K562 (cell line): ENCODE measurements around the gene NABP2. TPM values are rescaled to one million over a fixed set of nuclear protein-coding genes. Genes with fewer than 3 reads are reported as not detected.
A peak's percentile ranks its signal among the peaks of the same experiment; 100 is the strongest.

Experiments
- ATAC-seq: fragments of 200-7000 bp; cut with Tn5 transposase; 3 replicates; pipeline ENCODE4 v1.9.1; 2020; ENCODE audit warnings: moderate library complexity
- BruUV-seq: library from RNA; stranded (reverse); fragments of 400-500 nt; replicated peaks from 2 replicates; lab custom pipeline; 2021; lab: Mats Ljungman, UMichigan
- CTCF ChIA-PET: fragments of 300-600 bp; formaldehyde crosslinking; extraction: SDS; loops from one replicate; lab custom pipeline; 2021; ENCODE audit warnings: low intra/inter-chr PET ratio; lab: Yijun Ruan, JAX
- POLR2A ChIA-PET: fragments of 300-600, 350-650 bp; sonication (Branson Sonifier 250); formaldehyde crosslinking; extraction: SDS; loops from one replicate; lab custom pipeline; 2021; ENCODE audit warnings: antibody characterized with exemption, inconsistent platforms; lab: Yijun Ruan, JAX
- DNase-seq, 4 experiments: peaks; one replicate each; pipeline versions ENCODE4 v3.0.0 to v3.0.0-alpha.2; 2011 to 2018; ENCODE audit warnings: low spot score in 3 of 4, mixed read lengths in 3 of 4; ENCODE audit errors: extremely low read depth in 1 of 4
- FAIRE-seq: peaks from 2 replicates; lab custom pipeline; 2011; peaks lifted over from hg19 to GRCh38; lab: Jason Lieb, UNC
- H2AFZ ChIP-seq: 2 replicates; pipeline ENCODE4 v1.6.0; 2011; ENCODE audit warnings: low read depth, low read length, control low read depth, inconsistent platforms
- H3K27ac ChIP-seq: fragments of 200-600 bp; 3 replicates; pipeline ENCODE4 v1.8.0; 2011; ENCODE audit warnings: low read depth, mild to moderate bottlenecking, control low read depth, inconsistent platforms, low read length, moderate library complexity, mixed read lengths; ENCODE audit errors: extremely low read depth
- H3K27me3 ChIP-seq, 2 experiments: fragments of 300-600 bp in 1 of 2; 2 replicates in 1 of 2; 3 replicates in 1 of 2; pipeline versions ENCODE4 v1.6.0 to v1.8.0; 2011; ENCODE audit warnings: inconsistent platforms in 2 of 2, low read length in 2 of 2, mild to moderate bottlenecking in 1 of 2, mixed read lengths in 1 of 2, moderate library complexity in 1 of 2; ENCODE audit not compliant: control insufficient read depth in 2 of 2, insufficient read depth in 2 of 2
- H3K36me3 ChIP-seq: fragments of 300-600 bp; 3 replicates; pipeline ENCODE4 v1.8.0; 2011; ENCODE audit warnings: mild to moderate bottlenecking, low read length, inconsistent platforms; ENCODE audit not compliant: control insufficient read depth, insufficient read depth
- H3K4me1 ChIP-seq, 2 experiments: fragments of 200-600 bp in 1 of 2; replicated peaks in 1 of 2; 2 replicates in 1 of 2; 3 replicates in 1 of 2; pipeline versions ENCODE4 v1.5.1 to v1.8.0; 2011; ENCODE audit warnings: inconsistent platforms in 2 of 2, low read length in 2 of 2, mild to moderate bottlenecking in 1 of 2, mixed read lengths in 1 of 2, moderate library complexity in 1 of 2; ENCODE audit not compliant: control insufficient read depth in 2 of 2, insufficient read depth in 2 of 2
- H3K4me2 ChIP-seq: 2 replicates; pipeline ENCODE4 v1.6.1; 2011; ENCODE audit warnings: low read length, control low read depth, inconsistent platforms, mixed read lengths; ENCODE audit not compliant: insufficient read depth
- H3K4me3 ChIP-seq: fragments of 200-600 bp; sonication (generic), shearing (Covaris generic); 2 replicates; pipeline ENCODE4 v1.5.1; 2016; ENCODE audit warnings: control low read depth, inconsistent platforms
- H3K79me2 ChIP-seq: fragments of 200-600 bp; 3 replicates; pipeline ENCODE4 v1.8.0; 2011; ENCODE audit warnings: low read length, inconsistent platforms; ENCODE audit not compliant: control insufficient read depth, insufficient read depth
- H3K9ac ChIP-seq, 2 experiments: 2 replicates each; pipeline versions ENCODE4 v1.6.0 to v1.6.1; 2011; ENCODE audit warnings: low read depth in 2 of 2, low read length in 2 of 2, control low read depth in 1 of 2, inconsistent platforms in 1 of 2, mild to moderate bottlenecking in 1 of 2, mixed read lengths in 1 of 2; ENCODE audit not compliant: insufficient read depth in 1 of 2
- H3K9me1 ChIP-seq: one replicate; pipeline ENCODE4 v1.6.0; 2011; ENCODE audit warnings: inconsistent platforms, mild to moderate bottlenecking, low read length, moderate library complexity; ENCODE audit not compliant: control insufficient read depth, insufficient read depth
- H3K9me3 ChIP-seq: replicated peaks from 2 replicates; pipeline ENCODE4 v1.5.1; 2011; ENCODE audit warnings: low read depth, low read length, inconsistent platforms; ENCODE audit not compliant: control insufficient read depth, insufficient read depth
- H4K20me1 ChIP-seq: replicated peaks from 2 replicates; pipeline ENCODE4 v1.6.1; 2011; ENCODE audit warnings: low read length, inconsistent platforms, mixed read lengths; ENCODE audit not compliant: control insufficient read depth, insufficient read depth
- CBFA2T2 ChIP-seq: fragments of 450-650 bp; conservative IDR thresholded peaks from 2 replicates; pipeline ENCODE4 v1.6.1; 2017; ENCODE audit warnings: mild to moderate bottlenecking
- CHCHD3 ChIP-seq: fragments of 250-450 bp; sonication (Bioruptor Pico); IDR thresholded peaks from 2 replicates; pipeline ENCODE4 v2.1.2; 2022; ENCODE audit warnings: mild to moderate bottlenecking
- CREBBP ChIP-seq: IDR thresholded peaks from one replicate; pipeline ENCODE4 v1.6.1; 2012; ENCODE audit warnings: low read depth, mild to moderate bottlenecking, control low read depth, inconsistent platforms, low read length
- IRF9 ChIP-seq: fragments of 450-650 bp; IDR thresholded peaks from 2 replicates; pipeline ENCODE4 v1.6.1; 2016; ENCODE audit warnings: missing biosample characterization, missing genetic modification characterization
- JUND ChIP-seq, 2 experiments: IDR thresholded peaks; 2 replicates in 1 of 2; 3 replicates in 1 of 2; pipeline ENCODE4 v1.6.1; 2011; ENCODE audit warnings: borderline replicate concordance in 2 of 2, low read depth in 2 of 2, low read length in 2 of 2, improper control_type of control experiment in 1 of 2, missing biosample characterization in 1 of 2, missing genetic modification characterization in 1 of 2, missing genetic modification reagents in 1 of 2
- LARP7 ChIP-seq: fragments of 450-650 bp; IDR thresholded peaks from 2 replicates; pipeline ENCODE4 v1.6.1; 2016
- MED1 ChIP-seq: sonication (generic); formaldehyde crosslinking; IDR thresholded peaks from 2 replicates; pipeline ENCODE4 v1.8.1; 2023; ENCODE audit warnings: missing genetic modification reagents, borderline replicate concordance
- RFX7 ChIP-seq: fragments of 250-450 bp; sonication (Bioruptor Pico); IDR thresholded peaks from 2 replicates; pipeline ENCODE4 v1.5.1; 2021; ENCODE audit warnings: mild to moderate bottlenecking
- RNF219 ChIP-seq: fragments of 250-450 bp; sonication (Bioruptor Pico); IDR thresholded peaks from 2 replicates; pipeline ENCODE4 v1.5.0; 2022; ENCODE audit warnings: mild to moderate bottlenecking
- SPI1 ChIP-seq: IDR thresholded peaks from 2 replicates; pipeline ENCODE4 v1.6.1; 2011; ENCODE audit warnings: low read depth, low read length, control low read depth, borderline replicate concordance
- TRIM28 ChIP-seq: fragments of 450-650 bp; IDR thresholded peaks from 2 replicates; pipeline ENCODE4 v1.6.1; 2017
- in situ Hi-C: fragments of 300-500 bp; cut with MboI; formaldehyde crosslinking; loops from 4 replicates; pipeline ENCODE4 v1.15.0; 2018; ENCODE audit warnings: inconsistent platforms, mixed read lengths
- intact Hi-C: fragments of 100-400 bp; cut with micrococcal nuclease; formaldehyde crosslinking; loops from 2 replicates; pipeline ENCODE4 v1.14.2; 2022
- polyA plus RNA-seq, 8 experiments: library from polyadenylated mRNA; depleted of rRNA in 4 of 8; stranded (reverse) in 5 of 8; unstranded in 3 of 8; fragments of >200 nt; fragmentation: Nextera tagmentation in 2 of 8; fragmentation: Illumina TruSeq in 1 of 8; extraction: Ambion mirVana in 2 of 8; extraction: Trizol in 1 of 8; gene quantifications; 2 replicates each; pipeline versions ENCODE4 v1.2.1 to v1.2.3, GENCODE V29; 2011 to 2014; ENCODE audit warnings: inconsistent platforms in 1 of 8, missing spikeins in 1 of 8
- total RNA-seq, 7 experiments: library from RNA; depleted of rRNA in 6 of 7; stranded (reverse); fragments of >200 nt in 6 of 7; fragmentation: Illumina TruSeq in 2 of 7; extraction: Trizol in 2 of 7; gene quantifications; 2 replicates each; pipeline versions ENCODE4 v1.2.1 to v1.2.3, GENCODE V29; 2011 to 2021; ENCODE audit warnings: low replicate concordance in 1 of 7
- TF ChIP-seq, protein P1 (sequence below), 2 experiments: fragments of 450-650 bp; IDR thresholded peaks; 2 replicates each; pipeline ENCODE4 v1.6.1; 2016; ENCODE audit warnings: mild to moderate bottlenecking in 2 of 2, borderline replicate concordance in 1 of 2, low read depth in 1 of 2, moderate library complexity in 1 of 2

Gene NABP2
- total and polyA plus RNA-seq, 9 of the 15 experiments (the other 6 are each of a cell fraction or from before 2014, with no cell fraction given) = 11.3 to 60.6 (median 43.5) TPM

DNA sequence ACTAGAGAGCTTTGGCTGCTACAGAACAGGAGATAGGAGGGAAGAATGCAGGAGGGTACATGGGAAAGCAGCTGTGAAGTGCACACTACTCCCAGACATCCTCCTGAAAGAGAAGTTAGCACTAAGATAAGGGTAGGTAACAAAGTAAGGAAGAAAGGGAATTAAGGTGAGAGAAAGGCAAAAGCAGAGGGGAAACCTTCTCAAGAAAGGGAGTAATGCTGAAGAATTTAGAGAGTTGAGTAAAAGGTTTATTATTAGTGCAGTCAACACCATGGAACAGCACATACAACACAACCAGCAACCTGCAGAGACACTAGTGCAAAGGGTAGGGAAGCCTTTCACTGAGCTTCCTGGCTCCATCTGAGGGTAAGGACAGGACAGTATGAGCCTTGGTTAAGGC, 19.9 kb upstream of the NABP2 start:
- no peaks in the 10 kb centered on the region for H3K79me2 ChIP-seq
- FAIRE-seq = no peak
- peak; percentile 23 for ATAC-seq
- POLR2A ChIA-PET = interaction anchor here (0.5 to 6.3 kb wide), 10 partner anchors 8 to 847 kb away, joined by 3 to 68 read pairs (median 3); partner anchors contain the start of genes RNF41 and ZC3H10
- H3K4me1 ChIP-seq = peaks cover 2 to 25% of the 10 kb centered on the region in 2 experiments; a peak in 3 of 5 replicates
- DNase-seq = no peak
- no TSS peak for BruUV-seq
- H4K20me1 ChIP-seq = no peaks in the 10 kb centered on the region
- CTCF ChIA-PET = no interaction called here
- in situ Hi-C loops = no loop called here
- no peaks in the 10 kb centered on the region for H3K9me3 ChIP-seq
- intact Hi-C loops = no loop called here
- H3K4me3 ChIP-seq = no peak overlapping the region
- H2AFZ ChIP-seq = no peak overlapping the region
- H3K36me3 ChIP-seq = peaks cover 39% of the 10 kb centered on the region
- H3K27ac ChIP-seq = peak overlapping the region; percentile 64; the same call in 1 of the 3 replicates
- H3K9me1 ChIP-seq = no peaks in the 10 kb centered on the region
- H3K4me2 ChIP-seq = no peak overlapping the region
- H3K9ac ChIP-seq = peak overlapping the region in 1 of 2 experiments; percentile 49; a peak in 1 of 4 replicates
- H3K27me3 ChIP-seq = no peaks in the 10 kb centered on the region
- no peak for TF ChIP-seq CBFA2T2
- TF ChIP-seq SPI1 = no peak
- no peak for TF ChIP-seq JUND (IDR thresholded peaks at IDR 0.05; ENCODE audit: borderline replicate concordance, low read depth, low read length)
- TF ChIP-seq JUND (tag; IDR thresholded peaks at IDR 0.05; ENCODE audit: borderline replicate concordance, low read depth, low read length) = no peak
- no peak for TF ChIP-seq IRF9 (tag)
- TF ChIP-seq RFX7 (CRISPR knock-in tag) = no peak
- TF ChIP-seq MED1 (CRISPR knock-in tag) = no peak
- TF ChIP-seq, protein P1, sequence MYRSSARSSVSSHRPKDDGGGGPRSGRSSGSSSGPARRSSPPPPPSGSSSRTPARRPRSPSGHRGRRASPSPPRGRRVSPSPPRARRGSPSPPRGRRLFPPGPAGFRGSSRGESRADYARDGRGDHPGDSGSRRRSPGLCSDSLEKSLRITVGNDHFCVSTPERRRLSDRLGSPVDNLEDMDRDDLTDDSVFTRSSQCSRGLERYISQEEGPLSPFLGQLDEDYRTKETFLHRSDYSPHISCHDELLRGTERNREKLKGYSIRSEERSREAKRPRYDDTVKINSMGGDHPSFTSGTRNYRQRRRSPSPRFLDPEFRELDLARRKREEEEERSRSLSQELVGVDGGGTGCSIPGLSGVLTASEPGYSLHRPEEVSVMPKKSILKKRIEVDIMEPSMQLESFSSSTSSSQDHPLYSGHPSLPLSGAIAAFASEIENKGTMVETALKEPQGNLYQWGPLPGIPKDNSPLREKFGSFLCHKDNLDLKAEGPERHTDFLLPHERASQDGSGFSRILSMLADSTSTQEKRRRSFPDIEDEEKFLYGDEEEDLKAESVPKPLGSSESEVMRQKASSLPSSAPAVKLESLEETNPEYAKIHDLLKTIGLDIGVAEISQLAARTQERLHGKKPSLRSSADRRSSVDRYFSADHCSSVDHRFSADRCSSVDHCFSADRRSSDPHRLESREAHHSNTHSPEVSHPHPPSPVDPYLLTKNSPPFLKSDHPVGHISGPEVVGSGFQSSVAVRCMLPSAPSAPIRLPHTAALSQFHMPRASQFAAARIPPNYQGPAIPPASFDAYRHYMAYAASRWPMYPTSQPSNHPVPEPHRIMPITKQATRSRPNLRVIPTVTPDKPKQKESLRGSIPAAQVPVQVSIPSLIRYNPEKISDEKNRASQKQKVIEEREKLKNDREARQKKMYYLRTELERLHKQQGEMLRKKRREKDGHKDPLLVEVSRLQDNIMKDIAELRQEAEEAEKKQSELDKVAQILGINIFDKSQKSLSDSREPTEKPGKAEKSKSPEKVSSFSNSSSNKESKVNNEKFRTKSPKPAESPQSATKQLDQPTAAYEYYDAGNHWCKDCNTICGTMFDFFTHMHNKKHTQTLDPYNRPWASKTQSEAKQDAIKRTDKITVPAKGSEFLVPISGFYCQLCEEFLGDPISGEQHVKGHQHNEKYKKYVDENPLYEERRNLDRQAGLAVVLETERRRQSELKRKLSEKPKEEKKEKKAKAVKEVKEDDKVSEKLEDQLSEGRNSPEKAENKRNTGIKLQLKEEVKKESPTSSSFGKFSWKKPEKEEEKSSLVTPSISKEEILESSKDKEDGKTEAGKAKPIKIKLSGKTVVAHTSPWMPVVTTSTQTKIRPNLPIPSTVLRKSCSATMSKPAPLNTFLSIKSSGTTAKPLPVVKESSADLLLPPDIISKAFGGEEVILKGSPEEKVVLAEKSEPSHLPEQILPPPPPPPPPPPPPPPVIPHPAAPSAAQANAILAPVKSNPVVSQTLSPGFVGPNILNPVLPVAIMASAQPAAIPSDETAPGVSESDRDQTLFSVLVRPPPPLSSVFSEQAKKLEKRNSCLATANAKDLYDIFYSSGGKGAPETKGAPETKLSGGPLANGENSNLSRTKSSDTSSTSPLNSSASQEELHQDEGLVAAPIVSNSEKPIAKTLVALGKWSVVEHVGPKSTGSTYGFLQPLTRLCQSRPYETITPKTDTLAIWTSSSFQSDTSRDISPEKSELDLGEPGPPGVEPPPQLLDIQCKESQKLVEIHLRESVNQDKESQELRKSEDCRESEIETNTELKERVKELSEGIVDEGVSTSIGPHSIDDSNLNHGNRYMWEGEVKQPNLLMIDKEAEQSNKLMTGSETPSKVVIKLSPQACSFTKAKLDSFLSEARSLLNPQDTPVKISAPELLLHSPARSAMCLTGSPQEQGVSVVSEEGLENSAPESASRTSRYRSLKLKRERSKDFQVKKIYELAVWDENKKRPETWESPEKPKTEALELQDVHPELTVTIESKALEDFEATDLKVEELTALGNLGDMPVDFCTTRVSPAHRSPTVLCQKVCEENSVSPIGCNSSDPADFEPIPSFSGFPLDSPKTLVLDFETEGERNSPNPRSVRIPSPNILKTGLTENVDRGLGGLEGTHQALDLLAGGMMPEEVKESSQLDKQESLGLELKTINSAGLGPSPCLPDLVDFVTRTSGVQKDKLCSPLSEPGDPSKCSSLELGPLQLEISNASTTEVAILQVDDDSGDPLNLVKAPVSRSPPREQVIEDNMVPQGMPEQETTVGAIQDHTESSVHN (IDR thresholded peaks at IDR 0.05; ENCODE audit: borderline replicate concordance in 1 of 2, low read depth in 1 of 2) = no peak
- no peak for TF ChIP-seq LARP7
- TF ChIP-seq RNF219 (CRISPR knock-in tag) = no peak
- TF ChIP-seq CHCHD3 (CRISPR knock-in tag) = no peak
- TF ChIP-seq CREBBP = no peak
- TF ChIP-seq TRIM28 = no peak
